Cortex of kidney (tissue), 1 donor: ENCODE results near the gene C1orf50.

ENCODE experiments used
- DNase-seq: peaks from one replicate; lab custom pipeline; 2025; lab: John Stamatoyannopoulos, UW

The C1orf50 gene

DNA sequence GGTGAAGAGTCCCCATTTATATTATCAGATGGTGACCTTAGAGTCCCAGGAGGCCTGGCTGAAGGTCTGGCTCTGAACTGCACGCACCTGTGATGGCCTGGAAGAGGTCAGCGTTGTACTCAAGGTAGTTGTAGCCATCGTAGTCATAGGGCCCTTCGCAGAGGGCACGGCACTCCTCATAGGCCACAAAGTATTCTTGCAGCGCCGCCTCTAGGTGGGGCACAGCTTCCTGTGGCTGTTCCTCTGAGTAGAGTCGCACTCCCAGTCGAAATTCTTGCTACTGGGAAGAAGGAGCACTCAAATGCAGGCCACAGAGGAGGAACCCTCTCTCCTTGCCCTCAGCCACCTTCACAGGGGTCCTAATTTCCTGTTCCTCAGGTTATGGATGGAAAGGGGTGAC lies 7.9 kb upstream of the C1orf50 start:
- DNase-seq, result no peak

- DNase-seq, result no peak
Observed at GRCh38 chr1:42761567-42761966, 5.5 kb upstream of the C1orf50 start.

DNA sequence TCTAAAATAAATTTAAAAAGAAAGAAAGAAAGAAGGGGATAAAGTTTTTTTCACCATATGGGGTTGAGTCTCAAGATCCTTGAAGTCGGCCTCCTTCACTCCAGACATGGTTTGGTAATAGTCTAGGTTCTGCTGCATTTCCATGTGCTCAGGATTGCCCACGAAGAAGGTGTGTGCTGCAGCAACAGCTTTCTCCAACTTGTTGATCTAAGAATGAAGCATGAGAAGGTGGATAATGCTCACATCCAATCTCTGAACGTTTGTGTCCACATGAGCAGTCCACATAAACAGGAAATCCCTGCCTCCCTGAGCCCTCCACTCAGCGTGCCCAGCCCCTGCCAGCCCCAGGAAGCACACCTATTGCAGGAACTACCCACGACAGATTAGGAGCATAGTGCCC lies 4.8 kb upstream of the C1orf50 start:
- no peak for DNase-seq

GRCh38 chr1:42765269-42765668 lies 1.8 kb upstream of the C1orf50 start:
- no peak for DNase-seq

DNA sequence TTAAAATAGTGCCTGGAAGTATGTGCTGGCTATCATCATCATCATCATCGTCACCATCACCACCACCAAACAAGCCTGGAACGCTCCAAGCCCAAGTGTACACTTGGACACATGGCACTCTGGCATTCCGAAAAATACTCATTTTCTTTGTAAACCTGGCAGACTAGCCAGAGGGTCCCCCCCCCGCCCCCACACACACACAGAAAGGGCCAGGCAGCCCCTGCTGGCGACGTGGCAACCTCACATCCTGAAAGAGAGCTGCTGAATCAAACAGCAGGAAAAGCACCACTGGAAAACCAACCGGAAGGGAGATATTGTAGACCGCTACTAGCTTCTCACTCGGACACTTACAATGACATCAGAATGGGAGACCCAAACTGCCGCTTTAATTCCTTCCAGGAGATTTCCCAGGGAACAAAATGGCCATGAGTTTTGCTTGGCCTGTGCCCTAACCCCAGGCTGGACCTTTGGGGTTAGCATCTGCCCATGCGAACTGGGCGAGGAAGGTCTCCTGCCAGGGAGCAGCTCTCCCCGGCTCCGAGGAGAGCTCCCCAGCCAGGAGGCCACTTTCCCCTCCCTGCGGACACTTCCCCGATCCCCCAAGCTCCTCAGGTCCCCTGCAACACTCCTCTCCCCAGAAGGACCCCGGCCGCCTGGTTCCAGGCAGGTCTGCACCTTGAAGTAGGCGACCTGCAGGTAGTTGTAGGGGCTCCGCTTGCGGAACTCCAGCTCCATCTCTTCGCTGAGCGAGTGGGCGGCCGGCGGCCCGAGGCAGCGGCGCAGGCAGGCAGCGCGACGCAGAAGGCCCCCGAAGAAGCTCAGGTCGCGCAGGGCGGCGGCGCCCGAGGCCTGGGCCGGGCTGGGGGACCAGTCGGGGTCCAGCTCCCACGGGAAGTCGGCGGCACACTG lies 963 bp upstream of the C1orf50 start:
- no peak for DNase-seq

DNA sequence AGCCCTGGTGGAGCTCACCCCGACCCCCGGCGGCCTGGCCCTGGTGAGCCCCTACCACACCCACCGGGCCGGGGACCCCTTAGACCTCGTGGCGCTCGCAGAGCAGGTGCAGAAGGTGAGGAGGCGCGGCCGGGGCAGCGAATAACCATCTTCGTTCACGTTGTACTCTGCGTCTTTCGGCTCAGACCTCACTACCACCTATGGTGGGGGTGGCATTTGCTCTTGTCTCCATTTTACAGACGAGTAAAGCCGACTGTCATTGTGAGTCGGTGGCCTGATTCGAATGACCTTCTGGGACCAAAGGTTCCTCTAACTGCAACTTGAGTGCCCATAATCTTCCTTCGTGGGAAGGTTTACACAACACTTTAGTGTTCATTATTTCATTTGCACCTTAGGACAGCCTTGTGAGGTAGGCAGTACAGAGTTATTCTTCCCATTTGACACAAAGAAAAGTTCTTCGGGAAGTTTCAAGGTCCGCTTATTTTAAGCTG lies 506 bp downstream of the C1orf50 start:
- DNase-seq, result no peak

- DNase-seq, result no peak
Observed at GRCh38 chr1:42768172-42768571, 1.1 kb downstream of the C1orf50 start.

- DNase-seq, result no peak
Observed at GRCh38 chr1:42769811-42770210, 2.8 kb downstream of the C1orf50 start.

DNA sequence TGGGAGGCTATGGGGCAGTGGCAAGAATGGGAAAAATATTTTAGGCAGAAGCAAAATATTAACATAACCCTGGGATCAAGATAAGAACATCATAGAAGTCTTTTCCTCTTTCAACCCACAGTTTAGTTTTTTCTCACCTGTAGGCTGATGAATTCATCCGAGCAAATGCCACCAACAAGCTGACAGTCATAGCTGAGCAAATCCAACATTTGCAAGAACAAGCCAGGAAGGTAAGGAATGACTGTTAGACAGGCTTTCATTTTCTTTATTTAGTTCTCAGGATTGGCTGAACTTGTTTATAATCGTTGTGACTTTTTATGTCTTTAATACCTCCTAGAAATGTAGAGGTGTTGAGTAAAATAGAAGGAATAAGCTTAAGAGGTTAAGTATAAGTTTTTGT lies 6.4 kb downstream of the C1orf50 start:
- DNase-seq, result no peak

DNA sequence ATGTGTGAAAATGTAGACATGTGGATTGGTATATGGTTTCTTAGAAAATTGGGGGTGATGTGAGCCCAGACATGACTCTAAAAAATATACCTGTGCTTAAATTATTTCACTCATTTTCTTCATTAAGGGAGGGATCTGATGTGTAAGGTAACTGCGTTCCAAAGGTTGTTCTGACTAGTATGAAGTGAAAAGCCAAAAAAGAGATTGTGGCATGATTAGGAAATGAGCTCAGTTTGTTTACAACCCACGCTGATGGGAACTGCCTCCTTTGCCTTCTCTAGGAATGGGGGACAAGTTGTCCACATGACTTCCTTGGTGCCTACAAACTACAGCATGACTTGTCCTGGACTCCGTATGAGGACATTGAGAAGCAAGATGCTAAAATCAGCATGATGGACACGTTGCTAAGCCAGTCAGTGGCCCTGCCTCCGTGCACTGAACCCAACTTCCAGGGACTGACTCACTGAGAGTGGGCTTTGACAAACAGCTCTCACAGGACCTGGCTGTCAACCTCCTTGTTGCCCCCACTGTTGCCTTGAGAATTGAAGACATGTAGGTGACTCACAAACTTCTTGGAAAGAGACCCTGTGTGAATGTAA lies 8.0 kb downstream of the C1orf50 start:
- no peak for DNase-seq

DNA sequence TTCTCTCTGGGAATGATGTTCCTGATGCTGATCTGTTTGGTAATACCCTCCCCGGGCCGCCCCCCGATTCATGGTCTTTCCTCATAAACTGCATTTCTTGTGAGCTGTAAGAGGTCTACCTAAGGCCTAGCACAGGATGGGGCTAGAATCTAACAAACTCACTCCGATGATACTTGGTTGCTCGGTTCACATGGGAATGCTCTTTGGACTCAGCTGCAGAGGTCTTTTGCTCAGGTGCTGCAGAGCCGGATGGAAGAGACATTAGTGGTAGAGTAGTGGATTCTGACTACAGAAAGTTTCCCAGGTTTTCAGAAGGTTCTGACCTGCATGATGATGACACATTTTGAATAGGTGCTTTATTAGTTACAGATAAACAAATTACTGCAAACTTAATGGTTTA lies 9.5 kb downstream of the C1orf50 start:
- no peak for DNase-seq

- DNase-seq, result no peak
Observed at GRCh38 chr1:42777852-42778251, 10.8 kb downstream of the C1orf50 start.

GRCh38 chr1:42779725-42780124 lies 12.7 kb downstream of the C1orf50 start:
- no peak for DNase-seq

GRCh38 chr1:42780176-42780575 lies 13.1 kb downstream of the C1orf50 start:
- DNase-seq, result no peak

DNA sequence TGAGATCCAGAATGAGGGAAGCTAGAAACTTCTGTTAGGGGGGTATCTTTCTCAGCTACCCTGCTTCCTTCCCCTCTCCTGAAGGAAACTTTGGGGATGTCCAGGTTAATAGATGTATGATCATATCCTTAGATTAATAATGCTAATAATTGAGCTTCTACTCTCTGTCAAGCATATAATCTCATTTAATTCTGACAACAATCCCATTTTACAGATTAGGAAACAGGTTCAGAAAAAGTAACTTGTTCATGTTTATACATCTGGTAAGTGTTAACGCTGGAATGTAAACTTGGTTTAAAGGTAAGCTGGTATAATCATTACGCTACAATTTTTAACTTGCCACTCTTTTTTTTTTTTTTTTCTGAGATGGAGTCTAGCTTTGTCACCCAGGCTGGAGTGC lies 16.0 kb downstream of the C1orf50 start:
- no peak for DNase-seq

- no peak for DNase-seq
Observed at GRCh38 chr1:42784547-42784945, 17.5 kb downstream of the C1orf50 start.

DNA sequence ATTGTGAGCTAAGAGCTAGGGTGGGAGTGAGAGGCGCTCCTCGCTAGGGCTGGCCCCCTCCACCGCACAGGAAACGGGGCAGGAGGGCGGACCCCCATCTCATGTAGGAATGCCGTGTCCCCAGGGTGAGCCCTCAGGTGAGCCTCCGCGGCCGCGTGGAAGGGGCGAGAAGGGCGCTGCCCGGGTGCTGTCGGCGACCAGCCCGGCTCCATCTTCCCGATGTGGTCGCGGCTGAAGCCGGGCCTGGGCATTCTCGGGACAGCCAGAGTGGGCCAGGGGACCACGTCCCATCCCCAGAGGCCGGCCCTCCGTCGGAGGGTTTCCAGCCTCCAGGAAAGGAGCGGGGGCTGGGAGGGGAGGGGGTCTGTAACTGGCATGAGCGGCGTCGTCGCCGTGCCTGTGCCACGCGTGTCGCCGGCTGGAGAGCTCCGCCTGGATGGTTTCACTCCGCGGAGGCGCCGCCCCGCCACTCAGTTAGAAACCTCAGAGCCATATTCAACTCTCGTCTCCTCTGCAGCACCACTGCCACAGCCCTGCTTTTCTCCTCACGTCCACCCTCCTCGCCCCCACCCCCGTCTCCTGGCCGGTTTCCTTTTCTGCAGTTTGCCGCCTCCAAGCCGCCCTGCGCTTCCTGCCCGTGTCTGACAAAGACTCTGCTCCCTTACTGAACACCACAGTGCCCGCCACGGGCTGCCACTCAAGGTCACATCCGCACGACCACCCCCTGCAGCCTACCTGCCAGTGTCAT lies 18.1 kb downstream of the C1orf50 start, which contains the start of gene TMEM269:
TMEM269 (plus strand) TSS at position 46 of the 748 bp plus-strand sequence. CDS start 4,903 bp downstream, outside the sequence.
- no peak for DNase-seq

GRCh38 chr1:42786097-42786496 lies 19.0 kb downstream of the C1orf50 start:
- DNase-seq, result no peak

DNA sequence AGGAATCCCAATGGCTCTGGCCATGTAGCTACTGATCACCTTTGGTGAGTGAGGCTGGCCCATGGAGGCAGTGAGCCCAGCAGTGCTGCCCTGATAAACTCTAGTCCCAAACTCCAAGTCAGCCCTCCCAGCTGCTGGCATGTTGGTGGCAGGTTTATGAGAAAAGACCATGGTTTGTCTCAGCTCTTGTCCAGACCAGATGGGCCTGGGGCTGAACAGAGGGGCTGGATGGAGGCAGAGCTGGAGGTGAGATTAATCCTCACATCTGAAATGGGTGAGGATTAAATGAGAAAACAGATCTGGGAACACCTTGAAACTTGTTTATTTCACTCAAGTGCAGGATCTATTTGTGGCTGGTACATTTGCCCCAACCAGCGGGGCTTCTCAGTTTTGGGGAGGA lies 21.0 kb downstream of the C1orf50 start:
- no peak for DNase-seq

DNA sequence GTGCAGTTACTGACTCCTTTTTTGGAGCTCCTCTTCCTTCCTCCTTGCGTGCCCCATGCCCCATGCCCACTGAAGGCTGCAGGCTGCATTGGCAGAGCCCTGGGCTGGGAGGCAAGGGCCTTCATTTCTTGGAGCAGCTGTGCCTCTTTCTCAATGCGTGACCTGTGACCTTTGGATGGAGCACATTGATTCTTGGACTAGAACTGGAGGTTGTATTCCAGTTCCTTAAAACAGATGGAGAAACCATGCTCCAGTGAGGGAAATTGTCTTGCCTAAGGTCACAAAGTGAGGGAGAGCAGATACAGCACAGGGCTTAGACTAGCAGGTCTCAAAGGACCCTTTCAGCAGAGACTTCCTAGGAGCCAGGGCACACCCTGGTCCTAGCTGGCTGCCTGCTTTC lies 26.8 kb downstream of the C1orf50 start:
- no peak for DNase-seq

GRCh38 chr1:42797414-42797813 lies 30.4 kb downstream of the C1orf50 start:
- DNase-seq, result no peak

DNA sequence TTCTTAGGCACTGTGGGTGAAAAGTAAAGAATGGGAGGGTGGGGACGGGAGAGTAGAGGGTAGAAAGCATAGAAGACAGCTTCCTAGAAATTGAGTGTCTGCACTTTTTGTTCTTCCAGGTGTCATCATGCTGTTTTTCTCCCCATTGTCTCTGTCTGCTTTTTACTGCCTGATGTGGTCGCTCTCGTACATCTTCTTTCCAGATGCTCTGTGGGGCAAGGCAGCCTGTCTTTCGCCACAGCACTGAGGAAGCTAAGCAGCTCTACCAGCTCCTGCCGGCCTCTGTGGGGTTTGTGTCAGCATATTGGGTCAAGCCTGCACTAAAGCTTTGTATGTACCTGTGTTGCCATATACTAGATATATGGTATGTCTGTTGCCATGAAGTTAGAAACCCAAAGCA lies 30.9 kb downstream of the C1orf50 start:
- no peak for DNase-seq
